KBM-7 (cell line): ENCODE measurements around the gene UTP25.
"Not testable (repeated sequence)": the region's sequence is repeated elsewhere in the genome, so short reads cannot be mapped to it uniquely, and the experiment has no call there.

ENCODE experiments used
- DNase-seq: peaks from one replicate; pipeline ENCODE4 v3.0.0-alpha.2; 2015
- in situ Hi-C: fragments of 300-500 bp; cut with MboI; formaldehyde crosslinking; loops from 2 replicates; pipeline ENCODE4 v1.14.3; 2020; ENCODE audit warnings: low sequenced_read_pairs, low pct_unique_long_range_greater_than_20kb, mixed read lengths

The UTP25 gene

DNA sequence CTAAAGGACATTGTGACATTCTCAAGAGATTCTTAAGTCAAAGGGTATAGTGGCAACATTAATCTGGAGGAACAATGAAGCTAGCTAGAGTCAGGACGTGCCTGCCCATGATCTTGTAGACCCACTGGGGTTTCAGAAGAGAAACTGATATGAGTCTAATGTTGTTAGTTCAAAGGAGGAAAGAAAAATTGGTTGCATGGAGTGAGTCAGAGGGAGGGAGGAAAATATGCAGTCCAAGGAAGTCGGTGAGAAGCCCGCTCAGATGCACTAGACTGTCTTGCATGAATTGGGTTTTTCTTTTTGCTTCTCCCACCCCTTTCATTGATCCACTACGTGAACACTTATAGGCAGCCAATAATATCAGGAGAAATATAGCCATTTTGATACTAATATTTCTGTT is 56.5 kb downstream of the UTP25 start:
- in situ Hi-C loops, result no loop called here
- DNase-seq, result no peak

GRCh38 chr1:209884665-209885117 is 56.9 kb downstream of the UTP25 start:
- in situ Hi-C loops, result no loop called here
- no peak for DNase-seq

GRCh38 chr1:209885403-209886218 is 57.8 kb downstream of the UTP25 start:
- no peak for DNase-seq
- in situ Hi-C loops, result no loop called here

- in situ Hi-C loops, result no loop called here
These were observed 58.4 kb downstream of the UTP25 start for GRCh38 chr1:209886219-209886536.

DNA sequence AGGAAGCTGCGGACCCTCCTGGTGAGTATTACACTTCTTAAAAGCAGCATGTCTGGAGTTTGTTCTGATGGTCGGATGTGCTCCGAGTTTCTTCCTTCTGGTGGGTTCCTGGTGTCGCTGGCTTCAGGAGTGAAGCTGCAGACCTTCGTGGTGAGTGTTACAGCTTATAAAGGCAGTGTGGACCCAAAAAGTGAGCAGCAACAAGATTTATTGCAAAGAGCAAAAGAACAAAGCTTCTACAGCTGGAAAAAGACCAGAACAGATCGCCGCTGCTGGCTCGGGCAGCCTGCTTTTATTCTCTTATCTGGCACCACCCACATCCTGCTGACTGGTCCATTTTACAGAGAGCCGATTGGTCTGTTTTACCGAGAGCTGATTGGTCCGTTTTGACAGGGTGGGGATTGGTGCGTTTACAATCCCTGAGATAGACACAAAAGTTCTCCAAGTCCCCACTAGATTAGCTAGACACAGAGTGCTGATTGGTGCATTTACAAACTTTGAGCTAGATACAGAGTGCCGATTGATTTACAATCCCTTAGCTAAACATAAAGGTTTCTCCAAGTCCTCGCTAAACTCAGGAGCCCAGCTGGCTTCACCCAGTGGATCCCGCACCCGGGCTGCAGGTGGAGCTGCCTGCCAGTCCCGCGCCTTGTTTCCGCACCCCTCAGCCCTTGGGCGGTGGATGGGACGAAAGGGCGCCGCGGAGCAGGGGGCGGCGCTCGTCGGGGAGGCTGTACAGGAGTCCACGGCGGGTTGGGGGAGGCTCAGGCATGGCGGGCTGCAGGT is 60.7 kb downstream of the UTP25 start:
- in situ Hi-C loops, DNase-seq: not testable (repeated sequence)

More at GRCh38 chr1:209886219-209886536, 58.4 kb downstream of the UTP25 start:
- DNase-seq, result no peak

DNA sequence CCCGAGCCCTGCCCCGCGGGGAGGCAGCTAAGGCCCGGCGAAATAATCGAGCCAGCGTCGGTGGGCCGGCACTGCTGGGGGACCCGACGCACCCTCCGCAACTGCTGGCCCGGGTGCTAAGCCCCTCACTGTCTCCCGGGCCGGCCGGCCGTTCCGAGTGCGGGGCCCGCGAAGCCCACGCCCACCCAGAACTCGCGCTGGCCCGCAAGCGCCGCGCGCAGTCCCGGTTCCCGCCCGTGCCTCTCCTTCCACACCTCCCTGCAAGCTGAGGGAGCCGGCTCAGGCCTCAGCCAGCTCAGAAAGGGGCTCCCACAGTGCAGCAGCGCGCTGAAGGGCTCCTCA is 61.3 kb downstream of the UTP25 start:
- no peak for DNase-seq
- in situ Hi-C loops, result no loop called here

- no peak for DNase-seq
- in situ Hi-C loops, result no loop called here
These were observed 63.0 kb downstream of the UTP25 start for GRCh38 chr1:209890641-209891330.

GRCh38 chr1:209893751-209894150 is 66.0 kb downstream of the UTP25 start:
- no peak for DNase-seq
- in situ Hi-C loops, result no loop called here

DNA sequence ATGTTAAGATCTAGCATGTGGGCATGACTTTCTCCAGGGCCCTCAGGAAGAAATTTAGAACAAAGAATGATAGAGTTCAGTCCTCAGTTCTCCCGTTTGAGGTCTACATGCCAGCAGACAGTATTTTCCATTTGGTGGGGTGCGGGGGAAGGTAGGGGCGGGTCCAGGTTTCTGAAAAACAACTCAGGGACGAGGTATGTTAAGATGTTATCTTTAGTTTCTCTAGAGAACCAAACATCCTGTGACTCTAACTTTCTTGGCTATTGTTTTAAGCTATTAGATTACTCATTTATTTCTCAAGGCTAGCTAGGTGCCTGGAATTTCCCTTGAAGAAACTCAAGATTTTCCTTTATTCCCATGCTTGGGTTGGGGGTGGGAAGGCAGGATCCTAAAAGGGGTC is 67.9 kb downstream of the UTP25 start:
- in situ Hi-C loops, result no loop called here
- DNase-seq, result no peak

- in situ Hi-C loops, result no loop called here
These were observed 68.6 kb downstream of the UTP25 start for GRCh38 chr1:209896346-209896745.

GRCh38 chr1:209898271-209898670 is 70.5 kb downstream of the UTP25 start:
- in situ Hi-C loops, DNase-seq: not testable (repeated sequence)

More at GRCh38 chr1:209896346-209896745, 68.6 kb downstream of the UTP25 start:
- no peak for DNase-seq

- in situ Hi-C loops, DNase-seq: not testable (repeated sequence)
These were observed 71.1 kb downstream of the UTP25 start for GRCh38 chr1:209898851-209899250.

- no peak for DNase-seq
- in situ Hi-C loops, result no loop called here
These were observed 72.2 kb downstream of the UTP25 start for GRCh38 chr1:209899948-209900347.

- no peak for DNase-seq
- in situ Hi-C loops, result no loop called here
These were observed 73.0 kb downstream of the UTP25 start for GRCh38 chr1:209900734-209901133.

DNA sequence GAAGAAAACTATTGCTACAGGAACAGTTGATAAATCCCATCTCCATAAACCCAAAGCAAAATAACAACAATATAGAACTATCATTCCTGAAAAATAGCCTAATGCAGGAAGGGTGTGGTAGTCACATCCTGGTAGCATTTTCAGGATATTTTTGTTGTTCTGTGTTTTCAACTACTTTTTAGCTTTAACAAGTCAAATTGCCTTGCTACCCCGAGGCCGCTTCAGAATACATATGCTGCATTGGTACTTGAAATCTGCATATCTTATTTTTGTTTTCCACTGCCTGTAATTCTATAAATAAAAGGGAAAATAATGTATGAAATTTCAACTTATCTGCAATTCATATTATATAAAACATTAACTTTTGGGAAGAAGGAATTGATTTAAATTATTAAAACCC is 73.4 kb downstream of the UTP25 start:
- DNase-seq, result no peak
- in situ Hi-C loops, result no loop called here

GRCh38 chr1:209904774-209905173 is 77.0 kb downstream of the UTP25 start:
- DNase-seq, in situ Hi-C loops: not testable (repeated sequence)
